ENCODE data around the gene ARHGEF40. TPM values are rescaled to one million over a fixed set of nuclear protein-coding genes. Genes with fewer than 3 reads are reported as not detected.

ARHGEF40 gene
- total RNA-seq, 2 experiments from 2014 or later = 0.21 TPM; not detected in 1

DNA sequence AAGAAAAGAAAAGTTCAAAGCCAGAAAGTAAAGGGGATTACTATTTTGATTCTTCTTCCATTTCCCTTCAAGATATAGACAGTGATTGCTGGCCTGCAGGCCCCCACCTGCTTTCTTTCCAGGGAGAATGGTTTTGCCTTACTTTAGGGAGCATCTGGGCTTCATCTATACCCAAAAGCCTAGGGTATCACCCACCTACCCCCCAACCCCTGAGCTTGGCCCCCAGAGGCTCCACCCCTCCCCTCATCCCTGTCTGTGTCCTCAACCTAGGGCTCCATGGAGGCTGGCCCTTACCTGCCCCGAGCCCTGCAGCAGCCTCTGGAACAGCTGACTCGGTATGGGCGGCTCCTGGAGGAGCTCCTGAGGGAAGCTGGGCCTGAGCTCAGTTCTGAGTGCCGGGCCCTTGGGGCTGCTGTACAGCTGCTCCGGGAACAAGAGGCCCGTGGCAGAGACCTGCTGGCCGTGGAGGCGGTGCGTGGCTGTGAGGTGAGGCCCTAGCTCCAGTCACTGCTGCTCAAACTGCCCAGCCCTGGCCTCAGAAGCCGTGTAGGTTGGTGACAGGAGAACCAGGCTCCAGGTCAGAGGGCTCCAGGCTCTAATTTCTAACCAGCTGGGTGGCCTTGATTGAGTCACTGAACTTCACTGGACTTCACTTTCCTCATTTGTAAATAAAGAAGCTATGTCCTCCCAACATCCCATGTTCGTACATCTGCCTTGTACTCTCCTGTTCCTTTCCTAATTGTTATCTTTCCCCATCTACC, 13.6 kb downstream of the ARHGEF40 start:
- DNase-seq = no peak
- H3K36me3 Mint-ChIP-seq = no peaks in the 10 kb centered on the region
- no peaks in the 10 kb centered on the region for H3K27me3 Mint-ChIP-seq
- peaks cover 13% of the 10 kb centered on the region for H3K4me1 Mint-ChIP-seq
- H3K4me3 Mint-ChIP-seq = no peak overlapping the region
- no peak overlapping the region for H3K27ac Mint-ChIP-seq
- no peaks in the 10 kb centered on the region for H3K9me3 Mint-ChIP-seq

DNA sequence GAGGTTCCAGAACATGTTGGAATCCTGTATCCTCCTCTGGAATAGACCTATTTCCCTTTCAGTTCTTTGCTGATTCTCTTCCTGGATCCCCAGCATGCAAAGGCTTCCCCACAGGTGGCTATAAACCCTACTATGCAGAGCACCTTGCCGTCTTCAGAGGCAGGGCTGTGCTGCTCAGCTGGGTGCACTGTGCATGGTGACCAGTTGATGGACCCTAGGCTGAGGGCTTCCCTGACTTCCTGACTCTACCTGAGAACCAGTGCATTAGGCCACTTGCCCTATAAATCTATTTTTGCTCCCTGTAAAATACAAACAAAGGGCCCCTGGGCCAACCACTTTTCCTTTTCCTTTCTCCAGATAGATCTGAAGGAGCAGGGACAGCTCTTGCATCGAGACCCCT, 14.3 kb downstream of the ARHGEF40 start:
- no peaks in the 10 kb centered on the region for H3K9me3 Mint-ChIP-seq
- no peaks in the 10 kb centered on the region for H3K27me3 Mint-ChIP-seq
- no peak overlapping the region for H3K4me3 Mint-ChIP-seq
- no peaks in the 10 kb centered on the region for H3K36me3 Mint-ChIP-seq
- DNase-seq = no peak
- no peak overlapping the region for H3K27ac Mint-ChIP-seq
- peaks cover 16% of the 10 kb centered on the region for H3K4me1 Mint-ChIP-seq

DNA sequence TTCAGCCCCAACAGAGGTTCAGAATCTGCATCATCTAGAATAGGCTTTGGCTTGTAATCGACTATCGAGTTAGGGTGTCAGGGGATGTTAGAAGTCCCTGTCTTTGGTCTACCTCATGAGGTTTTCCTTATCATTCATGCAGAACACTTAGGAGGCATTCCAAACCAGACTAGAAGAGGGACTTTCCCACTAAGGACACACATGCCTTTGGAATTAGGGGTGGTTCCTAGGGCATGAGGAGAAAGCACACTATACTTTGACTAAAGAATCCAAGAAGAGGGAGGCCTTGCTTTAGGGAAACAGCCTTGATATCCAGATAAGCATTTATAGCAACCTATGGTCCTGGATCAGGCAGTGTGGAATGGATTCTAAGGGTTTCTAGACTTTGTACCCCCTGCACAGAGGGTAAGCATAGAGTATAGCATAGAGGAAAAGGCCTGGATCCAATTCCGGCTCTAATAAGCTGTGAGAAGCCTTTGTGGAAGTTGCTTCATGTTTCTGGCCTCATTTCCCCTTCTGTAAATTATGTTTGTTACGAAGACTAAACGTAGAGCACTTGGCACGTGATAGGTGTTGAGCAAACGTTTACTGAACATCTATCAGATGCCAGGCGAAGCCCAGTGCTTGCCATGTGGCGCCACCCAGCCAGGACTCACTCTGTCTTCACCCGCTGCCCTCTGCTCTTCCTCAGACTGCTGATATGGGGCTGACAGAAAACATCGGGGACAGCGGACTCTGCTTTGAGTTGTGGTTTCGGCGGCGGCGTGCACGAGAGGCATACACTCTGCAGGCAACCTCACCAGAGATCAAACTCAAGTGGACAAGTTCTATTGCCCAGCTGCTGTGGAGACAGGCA, 15.1 kb downstream of the ARHGEF40 start:
- H3K36me3 Mint-ChIP-seq = no peaks in the 10 kb centered on the region
- DNase-seq = no peak
- peaks cover 16% of the 10 kb centered on the region for H3K4me1 Mint-ChIP-seq
- no peaks in the 10 kb centered on the region for H3K9me3 Mint-ChIP-seq
- H3K27ac Mint-ChIP-seq = no peak overlapping the region
- no peak overlapping the region for H3K4me3 Mint-ChIP-seq
- no peaks in the 10 kb centered on the region for H3K27me3 Mint-ChIP-seq

DNA sequence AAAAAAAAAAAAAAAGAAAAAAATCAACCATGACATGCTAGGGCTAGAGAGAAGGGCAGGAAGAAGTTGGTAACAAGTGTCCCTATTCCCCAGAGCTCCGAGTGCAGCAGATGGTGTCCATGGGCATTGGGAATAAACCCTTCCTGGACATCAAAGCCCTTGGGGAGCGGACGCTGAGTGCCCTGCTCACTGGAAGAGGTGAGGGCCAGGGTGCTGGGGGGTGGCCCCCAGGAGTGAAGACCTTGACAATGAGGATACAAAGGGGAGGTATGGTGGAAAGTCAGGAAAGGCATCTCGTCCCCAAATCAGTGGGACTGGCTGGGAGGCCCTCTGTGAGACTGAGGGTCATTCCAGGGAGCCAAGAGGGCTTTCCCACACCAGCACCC, 16.8 kb downstream of the ARHGEF40 start:
- no peaks in the 10 kb centered on the region for H3K36me3 Mint-ChIP-seq
- no peak overlapping the region for H3K4me3 Mint-ChIP-seq
- H3K4me1 Mint-ChIP-seq = peaks cover 16% of the 10 kb centered on the region
- DNase-seq = no peak
- no peak overlapping the region for H3K27ac Mint-ChIP-seq
- H3K9me3 Mint-ChIP-seq = no peaks in the 10 kb centered on the region
- no peaks in the 10 kb centered on the region for H3K27me3 Mint-ChIP-seq

DNA sequence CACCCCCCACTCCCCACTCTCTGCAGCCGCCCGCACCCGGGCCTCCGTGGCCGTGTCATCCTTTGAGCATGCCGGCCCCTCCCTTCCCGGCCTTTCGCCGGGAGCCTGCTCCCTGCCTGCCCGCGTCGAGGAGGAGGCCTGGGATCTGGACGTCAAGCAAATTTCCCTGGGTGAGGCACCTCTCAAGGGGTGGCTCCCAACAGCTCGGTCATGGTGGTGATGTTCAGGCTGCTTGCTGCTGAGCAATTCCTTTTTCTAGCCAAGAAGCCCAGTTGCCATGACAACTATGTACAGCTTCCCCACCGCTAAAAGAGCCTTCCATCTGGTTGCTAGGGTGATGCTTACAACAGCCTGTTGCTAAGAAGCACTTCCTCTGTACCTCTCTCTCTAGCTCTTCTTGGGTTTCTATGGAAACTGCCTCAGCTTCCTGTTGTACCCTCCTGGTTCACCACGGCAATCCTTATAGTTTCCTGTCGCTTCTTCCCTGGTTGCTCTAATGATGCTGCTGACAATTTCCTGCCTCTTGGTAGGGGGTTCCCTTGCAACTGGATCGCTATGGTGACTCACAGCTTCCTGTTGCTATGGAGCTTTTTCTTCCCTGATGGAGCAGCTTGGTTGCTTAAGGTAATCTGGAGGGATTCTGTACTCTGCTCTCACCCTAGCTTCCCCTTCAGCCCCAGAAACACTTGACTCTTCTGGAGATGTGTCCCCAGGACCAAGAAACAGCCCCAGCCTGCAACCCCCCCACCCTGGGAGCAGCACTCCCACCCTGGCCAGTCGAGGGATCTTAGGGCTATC, 17.4 kb downstream of the ARHGEF40 start:
- Mint-ChIP-seq H3K27me3 (no peaks in the 10 kb centered on the region), H3K9me3 (no peaks in the 10 kb centered on the region), H3K4me1 (peaks cover 17% of the 10 kb centered on the region), H3K4me3 (no peak overlapping the region), H3K36me3 (no peaks in the 10 kb centered on the region), H3K27ac (no peak overlapping the region)
- DNase-seq = peak; percentile 46

DNA sequence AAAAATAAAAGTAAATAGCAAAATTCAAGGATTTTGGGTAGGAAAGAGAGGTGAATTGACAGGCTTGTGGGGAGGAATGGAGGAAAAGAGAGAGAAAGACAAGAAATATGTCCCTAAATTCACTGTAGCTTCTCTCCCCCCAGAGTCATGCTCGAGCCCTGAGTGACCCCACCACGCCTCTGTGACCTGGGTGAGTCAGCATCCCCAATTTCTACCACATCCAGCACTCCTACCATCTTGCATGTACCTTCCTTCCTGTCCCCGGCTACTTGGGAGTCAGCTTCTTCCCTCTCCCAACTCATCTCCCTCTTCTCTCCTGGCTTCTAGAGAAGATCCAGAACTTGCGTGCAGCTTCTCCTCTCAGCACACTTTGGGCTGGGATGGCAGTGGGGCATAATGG, 18.6 kb downstream of the ARHGEF40 start:
- peaks cover 19% of the 10 kb centered on the region for H3K4me1 Mint-ChIP-seq
- H3K27me3 Mint-ChIP-seq = no peaks in the 10 kb centered on the region
- no peaks in the 10 kb centered on the region for H3K9me3 Mint-ChIP-seq
- H3K27ac Mint-ChIP-seq = no peak overlapping the region
- no peak overlapping the region for H3K4me3 Mint-ChIP-seq
- DNase-seq = no peak
- H3K36me3 Mint-ChIP-seq = no peaks in the 10 kb centered on the region

DNA sequence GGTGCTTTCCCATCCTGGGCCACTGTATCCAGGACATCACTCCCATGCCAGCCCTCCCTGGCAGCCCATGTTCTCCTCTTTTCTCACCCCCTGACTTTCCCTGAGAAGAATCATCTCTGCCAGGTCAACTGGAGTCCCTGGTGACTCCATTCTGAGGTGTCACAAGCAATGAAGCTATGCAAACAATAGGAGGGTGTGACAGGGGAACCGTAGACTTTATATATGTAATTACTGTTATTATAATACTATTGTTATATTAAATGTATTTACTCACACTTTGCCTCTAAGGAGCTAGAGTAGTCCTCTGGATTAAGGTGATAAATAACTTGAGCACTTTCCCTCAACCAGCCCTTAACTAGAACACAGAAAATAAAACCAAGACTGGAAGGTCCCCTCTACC, 19.2 kb downstream of the ARHGEF40 start:
- DNase-seq = no peak
- Mint-ChIP-seq H3K27ac (no peak overlapping the region), H3K4me1 (peaks cover 19% of the 10 kb centered on the region), H3K36me3 (no peaks in the 10 kb centered on the region), H3K9me3 (no peaks in the 10 kb centered on the region), H3K4me3 (no peak overlapping the region), H3K27me3 (no peaks in the 10 kb centered on the region)

DNA sequence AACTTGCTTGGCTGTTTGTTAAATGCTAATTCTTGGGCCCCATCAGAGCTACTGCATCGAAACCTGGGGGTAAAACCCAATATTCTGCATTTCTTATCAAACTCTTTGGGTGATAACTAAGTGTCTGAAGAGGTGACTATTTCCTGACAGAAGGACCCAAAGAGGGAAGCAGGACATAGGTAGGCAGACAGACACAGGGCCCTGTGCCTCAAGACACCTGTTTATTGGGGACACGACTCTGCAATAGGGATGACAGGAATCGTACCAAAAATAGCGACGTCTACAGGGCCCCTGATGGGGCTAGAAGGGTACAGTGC, 19.7 kb downstream of the ARHGEF40 start:
- no peaks in the 10 kb centered on the region for H3K9me3 Mint-ChIP-seq
- no peaks in the 10 kb centered on the region for H3K36me3 Mint-ChIP-seq
- no peaks in the 10 kb centered on the region for H3K27me3 Mint-ChIP-seq
- H3K4me1 Mint-ChIP-seq = peaks cover 19% of the 10 kb centered on the region
- DNase-seq = no peak
- no peak overlapping the region for H3K4me3 Mint-ChIP-seq
- no peak overlapping the region for H3K27ac Mint-ChIP-seq

DNA sequence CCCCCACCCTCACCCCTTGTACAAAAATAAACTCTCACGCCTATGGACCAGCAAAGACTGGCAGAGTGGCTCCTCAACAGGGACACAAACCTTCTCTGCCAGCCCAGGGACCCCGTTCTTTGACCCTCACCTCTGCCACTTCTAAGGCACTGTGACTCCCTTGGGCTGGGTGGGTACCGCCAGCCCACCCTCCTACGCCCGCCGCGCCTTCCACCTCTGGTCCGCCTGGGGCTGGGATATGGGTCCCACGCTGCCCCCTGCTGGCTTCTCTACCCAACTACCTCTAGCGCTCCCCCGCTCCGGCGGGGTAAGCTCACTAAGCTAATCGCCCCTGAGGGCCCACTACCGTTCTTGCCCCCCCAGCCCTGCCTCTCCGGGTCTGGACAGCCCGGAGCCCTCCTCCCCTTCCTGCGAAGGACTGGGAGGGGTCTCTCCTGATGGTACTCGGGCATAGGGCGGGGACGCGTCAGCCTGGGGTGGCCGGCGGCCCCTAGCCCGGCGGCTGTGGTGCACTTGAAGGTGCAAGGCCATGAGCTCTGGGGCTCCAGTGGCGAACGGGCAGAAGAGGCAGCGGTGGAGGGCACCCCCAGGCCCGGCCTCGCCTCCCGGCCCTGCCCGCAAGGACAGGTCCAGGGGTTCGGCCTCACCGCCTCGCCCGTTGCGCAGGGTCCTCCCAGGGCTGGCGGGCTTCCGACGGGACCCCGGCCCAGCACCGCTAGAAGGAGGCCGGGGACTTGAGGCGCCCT, 20.3 kb downstream of the ARHGEF40 start:
- peak; percentile 44 for DNase-seq
- H3K27ac Mint-ChIP-seq = no peak overlapping the region
- H3K4me3 Mint-ChIP-seq = no peak overlapping the region
- no peaks in the 10 kb centered on the region for H3K9me3 Mint-ChIP-seq
- peaks cover 19% of the 10 kb centered on the region for H3K4me1 Mint-ChIP-seq
- no peaks in the 10 kb centered on the region for H3K36me3 Mint-ChIP-seq
- no peaks in the 10 kb centered on the region for H3K27me3 Mint-ChIP-seq

DNA sequence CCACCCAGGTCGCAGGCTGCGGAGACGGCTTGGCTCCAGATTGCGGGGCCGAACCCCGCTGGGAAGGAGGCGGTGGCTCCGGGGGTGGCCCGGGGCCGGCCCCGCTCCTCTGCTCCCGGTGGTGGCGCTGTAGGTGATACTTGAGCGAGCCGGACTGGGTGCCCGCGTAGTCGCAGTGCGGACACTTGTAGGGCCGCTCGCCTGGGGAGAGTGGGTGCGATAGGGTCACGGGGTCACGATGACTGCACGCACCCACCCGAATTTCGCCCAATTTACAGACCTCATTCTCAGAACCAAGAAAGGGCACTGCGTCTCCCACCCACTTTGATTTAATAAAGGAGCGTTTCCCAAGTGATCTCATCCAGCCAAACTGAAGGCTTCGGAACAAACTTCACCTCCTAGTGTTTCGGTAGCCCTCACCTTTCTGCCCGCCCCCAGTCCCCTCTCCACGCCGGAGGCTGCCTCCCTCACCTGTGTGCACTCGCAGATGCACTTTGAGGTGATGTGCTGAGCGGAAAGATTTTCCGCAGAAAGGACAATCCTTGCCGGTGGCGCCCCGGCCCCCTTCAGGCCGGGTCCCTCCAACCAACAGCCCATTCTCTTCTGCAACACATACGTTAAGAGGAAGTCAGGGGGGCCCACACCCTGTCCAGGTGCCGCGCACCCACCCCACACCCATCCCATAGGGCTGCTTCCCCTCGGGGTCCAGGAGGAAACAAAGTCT, 21.0 kb downstream of the ARHGEF40 start:
- no peaks in the 10 kb centered on the region for H3K36me3 Mint-ChIP-seq
- peaks cover 19% of the 10 kb centered on the region for H3K4me1 Mint-ChIP-seq
- H3K27ac Mint-ChIP-seq = no peak overlapping the region
- no peak for DNase-seq
- H3K4me3 Mint-ChIP-seq = no peak overlapping the region
- no peaks in the 10 kb centered on the region for H3K27me3 Mint-ChIP-seq
- no peaks in the 10 kb centered on the region for H3K9me3 Mint-ChIP-seq

DNA sequence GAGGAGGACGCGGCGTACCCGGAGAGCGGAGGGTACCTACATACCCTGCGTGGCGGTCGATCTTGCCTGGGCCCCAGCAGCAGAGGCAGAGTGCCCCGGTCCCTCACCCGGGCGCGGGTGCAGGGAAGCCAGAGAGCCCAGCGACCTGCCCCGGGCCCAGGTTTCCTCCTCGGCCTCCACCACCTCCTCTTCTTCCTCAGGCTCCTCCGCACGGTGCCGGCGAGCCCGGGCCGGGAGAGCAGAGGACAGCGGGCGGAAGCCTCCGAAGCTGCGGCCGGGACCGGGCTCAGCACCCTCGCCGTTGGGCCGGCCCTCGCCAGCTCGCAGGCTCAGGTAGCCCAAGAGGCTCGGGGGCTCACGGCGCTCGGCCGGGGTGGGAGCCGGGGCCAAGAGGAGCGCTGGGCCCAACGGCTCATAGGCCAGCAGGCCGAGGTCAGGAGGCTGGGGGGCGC, 21.7 kb downstream of the ARHGEF40 start:
- Mint-ChIP-seq H3K27ac (no peak overlapping the region), H3K9me3 (no peaks in the 10 kb centered on the region), H3K4me3 (no peak overlapping the region), H3K36me3 (no peaks in the 10 kb centered on the region), H3K4me1 (peaks cover 17% of the 10 kb centered on the region), H3K27me3 (no peaks in the 10 kb centered on the region)
- no peak for DNase-seq

DNA sequence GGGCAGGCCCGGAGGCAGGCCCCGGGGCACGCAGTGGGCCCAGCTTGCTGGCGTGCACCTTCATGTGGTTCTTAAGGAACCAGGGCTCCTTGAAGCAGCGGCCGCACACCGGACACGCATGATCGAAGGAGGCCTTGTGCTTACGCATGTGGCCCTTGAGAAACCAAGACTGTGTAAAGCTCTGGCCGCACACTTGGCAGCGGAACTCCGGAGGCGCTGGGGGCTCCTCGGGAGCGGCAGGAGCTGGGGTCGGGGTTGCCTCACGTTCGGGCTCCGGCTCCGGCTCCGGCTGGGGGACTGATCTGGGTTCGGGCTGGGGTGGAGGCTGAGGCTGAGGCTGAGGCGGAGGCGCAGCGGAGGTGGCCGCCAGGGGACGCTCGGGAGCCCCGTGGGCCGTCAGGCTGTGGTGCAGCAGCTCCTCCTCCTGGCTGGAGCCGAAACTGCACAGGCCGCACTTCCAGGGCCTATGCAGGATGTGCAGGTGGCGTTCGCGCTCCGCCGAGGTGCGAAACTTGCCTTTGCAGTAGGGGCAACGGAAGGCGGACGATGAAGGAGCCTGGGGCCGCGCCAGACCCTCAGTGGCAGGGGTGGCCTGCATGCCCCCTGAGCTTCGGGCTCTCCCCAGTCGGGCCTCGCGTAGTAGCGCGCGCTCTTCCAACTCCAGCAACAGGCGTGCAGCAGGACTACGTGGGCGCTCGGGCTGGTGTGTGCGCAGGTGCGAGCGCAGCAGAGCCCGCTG, 22.3 kb downstream of the ARHGEF40 start:
- Mint-ChIP-seq H3K4me1 (peaks cover 20% of the 10 kb centered on the region), H3K27ac (no peak overlapping the region), H3K4me3 (no peak overlapping the region), H3K36me3 (no peaks in the 10 kb centered on the region), H3K9me3 (no peaks in the 10 kb centered on the region), H3K27me3 (no peaks in the 10 kb centered on the region)
- DNase-seq = peak; percentile 89

DNA sequence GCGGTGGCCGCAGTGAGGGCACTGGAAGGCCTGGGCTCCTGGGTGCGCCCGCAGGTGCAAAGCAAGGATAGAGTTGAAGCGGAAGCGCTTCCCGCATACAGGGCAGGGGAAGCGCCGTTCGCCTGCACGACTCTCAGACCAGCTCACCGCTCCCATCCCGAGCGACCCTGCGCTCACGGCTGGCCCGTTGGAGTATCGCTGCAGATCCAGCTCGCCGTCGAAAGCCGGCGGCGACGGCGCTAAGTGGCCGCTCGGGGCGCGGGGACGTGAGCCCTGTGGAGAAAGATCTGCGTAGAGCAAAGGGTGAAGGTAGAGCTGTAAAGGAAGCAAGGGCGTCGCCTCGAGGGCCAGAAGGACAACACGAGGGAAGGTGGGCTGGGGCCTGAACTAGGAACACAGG, 22.9 kb downstream of the ARHGEF40 start:
- DNase-seq = no peak
- Mint-ChIP-seq H3K27me3 (no peaks in the 10 kb centered on the region), H3K4me1 (peaks cover 15% of the 10 kb centered on the region)

More for the DNA sequence above, 22.9 kb downstream of the ARHGEF40 start:
- H3K27ac Mint-ChIP-seq = no peak overlapping the region
- H3K36me3 Mint-ChIP-seq = no peaks in the 10 kb centered on the region
- no peaks in the 10 kb centered on the region for H3K9me3 Mint-ChIP-seq
- no peak overlapping the region for H3K4me3 Mint-ChIP-seq
